ENCODE data around the gene SPATS2. TPM values are rescaled to one million over a fixed set of nuclear protein-coding genes. Genes with fewer than 3 reads are reported as not detected.
A peak's percentile ranks its signal among the peaks of the same experiment; 100 is the strongest.

SPATS2 gene
- total RNA-seq, 1 donor from 2014 or later: 13.8 TPM

GRCh38 chr12:49334681-49335080 lies 32.6 kb upstream of the SPATS2 start:
- no peak overlapping the region for H3K27ac ChIP-seq
- H3K36me3 ChIP-seq: no peaks in the 10 kb centered on the region
- intact Hi-C loops (cut with DNase I): no loop called here
- DNase-seq (ENCODE audit: low spot score in 2 of 2): no peak
- H3K4me1 ChIP-seq: peaks cover 0 to 2% of the 10 kb centered on the region in 2 donors
- TF ChIP-seq CTCF (IDR thresholded peaks at IDR 0.05): no peak
- peaks cover 13% of the 10 kb centered on the region for H3K27me3 ChIP-seq
- no peak overlapping the region for H3K4me3 ChIP-seq
- no peaks in the 10 kb centered on the region for H3K9me3 ChIP-seq

GRCh38 chr12:49335118-49335954 lies 31.9 kb upstream of the SPATS2 start:
- intact Hi-C loops (cut with DNase I): no loop called here
- DNase-seq (ENCODE audit: low spot score in 2 of 2): no peak
- peaks cover 13% of the 10 kb centered on the region for H3K27me3 ChIP-seq

GRCh38 chr12:49335955-49336644 lies 31.2 kb upstream of the SPATS2 start:
- peak overlapping the region; percentile 38 to 55 for H3K4me3 ChIP-seq
- no peaks in the 10 kb centered on the region for H3K9me3 ChIP-seq
- TF ChIP-seq CTCF (IDR thresholded peaks at IDR 0.05): no peak
- intact Hi-C loops (cut with DNase I): loop anchor here (2.0 kb wide), 1 partner anchor 47 kb away; no protein-coding TSS in a partner anchor
- DNase-seq (ENCODE audit: low spot score in 2 of 2): no peak
- no peak overlapping the region for H3K27ac ChIP-seq
- no peaks in the 10 kb centered on the region for H3K36me3 ChIP-seq
- H3K27me3 ChIP-seq: peaks cover 13% of the 10 kb centered on the region
- peaks cover 0 to 2% of the 10 kb centered on the region in 2 donors for H3K4me1 ChIP-seq

More at GRCh38 chr12:49335118-49335954, 31.9 kb upstream of the SPATS2 start:
- Histone ChIP-seq H3K9me3 (no peaks in the 10 kb centered on the region), H3K27ac (no peak overlapping the region), H3K36me3 (no peaks in the 10 kb centered on the region), H3K4me3 (no peak overlapping the region), H3K4me1 (peaks cover 0 to 2% of the 10 kb centered on the region in 2 donors)
- no peak for TF ChIP-seq CTCF (IDR thresholded peaks at IDR 0.05)

- peak; percentile 72 to 99 (median 98) for TF ChIP-seq CTCF (IDR thresholded peaks at IDR 0.05)
- H3K9me3 ChIP-seq: no peaks in the 10 kb centered on the region
- H3K27me3 ChIP-seq: peaks cover 13% of the 10 kb centered on the region
- DNase-seq (ENCODE audit: low spot score in 2 of 2): peak in 1 of 2 donors; percentile 90
- intact Hi-C loops (cut with DNase I): loop anchor here (2.0 kb wide), 1 partner anchor 48 kb away; no protein-coding TSS in a partner anchor
- H3K36me3 ChIP-seq: no peaks in the 10 kb centered on the region
- H3K27ac ChIP-seq: no peak within 1 kb of the TSS
- peaks cover under 1 to 2% of the 10 kb centered on the region in 2 donors for H3K4me1 ChIP-seq
- H3K4me3 ChIP-seq: peak within 1 kb of the TSS; percentile 38 to 55
Observed at GRCh38 chr12:49336645-49337584, 30.3 kb upstream of the SPATS2 start, which contains the start of gene C1QL4. Gene C1QL4, minus strand, starts transcription at chr12:49337188. Its CDS starts 711 bp downstream, at chr12:49336477.
